T-helper 1 cell treated with Interleukin-12 subunit alpha and Interleukin-12 subunit beta and Interleukin-4 antibody, amounts not matched to agents 30 μg/mL and 1 μg/mL, for 36 hours (primary cell): Measurements from ENCODE around the gene CHST5.
"Not testable (repeated sequence)": the region's sequence is repeated elsewhere in the genome, so short reads cannot be mapped to it uniquely, and the experiment has no call there.

ENCODE experiments used
- H3K27ac Mint-ChIP-seq: one replicate; pipeline ENCODE4 v1.8.0; 2021; ENCODE audit warnings: mild to moderate bottlenecking, mixed read lengths
- H3K27me3 Mint-ChIP-seq: one replicate; pipeline ENCODE4 v1.8.0; 2021; ENCODE audit warnings: low read depth, mixed read lengths
- H3K36me3 Mint-ChIP-seq: one replicate; pipeline ENCODE4 v1.8.0; 2021; ENCODE audit warnings: low read depth, mixed read lengths
- H3K4me1 Mint-ChIP-seq: one replicate; pipeline ENCODE4 v1.8.0; 2021; ENCODE audit warnings: low read depth, mixed read lengths
- H3K4me3 Mint-ChIP-seq: one replicate; pipeline ENCODE4 v1.8.0; 2021; ENCODE audit warnings: mild to moderate bottlenecking, moderate library complexity, mixed read lengths
- H3K9me3 Mint-ChIP-seq: one replicate; pipeline ENCODE4 v1.8.0; 2021; ENCODE audit warnings: mixed read lengths

CHST5 gene

GRCh38 chr16:75503801-75504200 is 32.1 kb downstream of the CHST5 start:
- H3K27me3 Mint-ChIP-seq = peaks cover 24% of the 10 kb centered on the region
- H3K36me3 Mint-ChIP-seq = no peaks in the 10 kb centered on the region
- H3K27ac Mint-ChIP-seq = no peak overlapping the region
- no peak overlapping the region for H3K4me3 Mint-ChIP-seq
- no peaks in the 10 kb centered on the region for H3K4me1 Mint-ChIP-seq
- no peaks in the 10 kb centered on the region for H3K9me3 Mint-ChIP-seq

- Mint-ChIP-seq H3K9me3 (no peaks in the 10 kb centered on the region), H3K4me1 (no peaks in the 10 kb centered on the region), H3K27ac (no peak overlapping the region), H3K36me3 (no peaks in the 10 kb centered on the region), H3K4me3 (no peak overlapping the region), H3K27me3 (peaks cover 17% of the 10 kb centered on the region)
Observed at GRCh38 chr16:75502916-75503605, 32.8 kb downstream of the CHST5 start.

- H3K27ac Mint-ChIP-seq, H3K36me3 Mint-ChIP-seq, H3K4me1 Mint-ChIP-seq, H3K4me3 Mint-ChIP-seq, H3K9me3 Mint-ChIP-seq: not testable (repeated sequence)
- H3K27me3 Mint-ChIP-seq = peaks cover 28% of the 10 kb centered on the region
Observed at GRCh38 chr16:75501820-75502219, 34.1 kb downstream of the CHST5 start.

GRCh38 chr16:75501359-75501758 is 34.5 kb downstream of the CHST5 start:
- Mint-ChIP-seq H3K27ac (no peak overlapping the region), H3K9me3 (no peaks in the 10 kb centered on the region), H3K4me3 (no peak overlapping the region), H3K27me3 (peaks cover 24% of the 10 kb centered on the region), H3K36me3 (no peaks in the 10 kb centered on the region), H3K4me1 (no peaks in the 10 kb centered on the region)

GRCh38 chr16:75498605-75499322 is 37.1 kb downstream of the CHST5 start:
- H3K4me3 Mint-ChIP-seq, H3K4me1 Mint-ChIP-seq, H3K36me3 Mint-ChIP-seq, H3K27ac Mint-ChIP-seq, H3K9me3 Mint-ChIP-seq: not testable (repeated sequence)
- H3K27me3 Mint-ChIP-seq = peaks cover 36% of the 10 kb centered on the region

GRCh38 chr16:75497558-75497957 is 38.4 kb downstream of the CHST5 start:
- Mint-ChIP-seq H3K4me3 (no peak overlapping the region), H3K4me1 (peaks cover 2% of the 10 kb centered on the region), H3K9me3 (no peaks in the 10 kb centered on the region), H3K27ac (no peak overlapping the region), H3K36me3 (no peaks in the 10 kb centered on the region), H3K27me3 (peaks cover 40% of the 10 kb centered on the region)

GRCh38 chr16:75495076-75495674 is 40.7 kb downstream of the CHST5 start, which contains the start of gene CHST6:
CHST6 (minus strand) TSS chr16:75495441; CDS start chr16:75479828, 15,613 bp downstream.
- peaks cover 2% of the 10 kb centered on the region for H3K4me1 Mint-ChIP-seq
- H3K27me3 Mint-ChIP-seq = peaks cover 39% of the 10 kb centered on the region
- H3K9me3 Mint-ChIP-seq = no peaks in the 10 kb centered on the region
- no peaks in the 10 kb centered on the region for H3K36me3 Mint-ChIP-seq
- H3K4me3 Mint-ChIP-seq = peak within 1 kb of the TSS; percentile 10
- H3K27ac Mint-ChIP-seq = no peak within 1 kb of the TSS

- Mint-ChIP-seq H3K36me3 (no peaks in the 10 kb centered on the region), H3K27ac (no peak overlapping the region), H3K27me3 (peaks cover 35% of the 10 kb centered on the region), H3K4me3 (peak overlapping the region; percentile 10), H3K9me3 (no peaks in the 10 kb centered on the region), H3K4me1 (peaks cover 2% of the 10 kb centered on the region)
Observed at GRCh38 chr16:75494661-75495075, 41.2 kb downstream of the CHST5 start.

GRCh38 chr16:75494184-75494583 is 41.7 kb downstream of the CHST5 start:
- Mint-ChIP-seq H3K4me1 (peaks cover 2% of the 10 kb centered on the region), H3K27me3 (peaks cover 33% of the 10 kb centered on the region), H3K27ac (no peak overlapping the region), H3K36me3 (no peaks in the 10 kb centered on the region), H3K4me3 (peak overlapping the region; percentile 10), H3K9me3 (no peaks in the 10 kb centered on the region)

GRCh38 chr16:75491876-75492275 is 44.0 kb downstream of the CHST5 start:
- Mint-ChIP-seq H3K9me3 (no peaks in the 10 kb centered on the region), H3K4me3 (no peak overlapping the region), H3K27ac (no peak overlapping the region), H3K36me3 (no peaks in the 10 kb centered on the region), H3K4me1 (peaks cover 2% of the 10 kb centered on the region), H3K27me3 (peaks cover 20% of the 10 kb centered on the region)

- Mint-ChIP-seq H3K4me3 (no peak overlapping the region), H3K27me3 (no peaks in the 10 kb centered on the region), H3K4me1 (no peaks in the 10 kb centered on the region)
Observed at GRCh38 chr16:75488322-75488721, 47.6 kb downstream of the CHST5 start.

GRCh38 chr16:75486676-75487313 is 49.1 kb downstream of the CHST5 start:
- H3K36me3 Mint-ChIP-seq = no peaks in the 10 kb centered on the region
- no peaks in the 10 kb centered on the region for H3K27me3 Mint-ChIP-seq
- H3K4me1 Mint-ChIP-seq = no peaks in the 10 kb centered on the region
- no peaks in the 10 kb centered on the region for H3K9me3 Mint-ChIP-seq
- no peak overlapping the region for H3K27ac Mint-ChIP-seq
- no peak overlapping the region for H3K4me3 Mint-ChIP-seq

More at GRCh38 chr16:75488322-75488721, 47.6 kb downstream of the CHST5 start:
- Mint-ChIP-seq H3K9me3 (no peaks in the 10 kb centered on the region), H3K27ac (no peak overlapping the region), H3K36me3 (no peaks in the 10 kb centered on the region)

- no peaks in the 10 kb centered on the region for H3K36me3 Mint-ChIP-seq
- no peaks in the 10 kb centered on the region for H3K27me3 Mint-ChIP-seq
- H3K4me3 Mint-ChIP-seq = no peak overlapping the region
- H3K4me1 Mint-ChIP-seq = no peaks in the 10 kb centered on the region
- no peak overlapping the region for H3K27ac Mint-ChIP-seq
- H3K9me3 Mint-ChIP-seq = no peaks in the 10 kb centered on the region
Observed at GRCh38 chr16:75486014-75486675, 49.8 kb downstream of the CHST5 start.
